Spleen (tissue), 7 donors: ENCODE data around the gene RSPH1.

Experiments
- POLR2A ChIP-seq, 3 donors: fragments of 450-650 bp; IDR thresholded peaks; one replicate each; pipeline ENCODE4 v1.5.1; 2017; ENCODE audit warnings: antibody characterized with exemption in 3 of 3, mild to moderate bottlenecking in 1 of 3
- POLR2AphosphoS5 ChIP-seq, 3 donors: sonication (generic); formaldehyde crosslinking; IDR thresholded peaks; one replicate each; pipeline ENCODE4 v1.5.1; 2017; ENCODE audit warnings: antibody characterized with exemption in 3 of 3
- TF ChIP-seq, protein P1 (sequence below), 11 experiments: fragments of 200-600 bp in 7 of 11; fragments of 450-650 bp in 4 of 11; sonication (generic) in 4 of 11; IDR thresholded peaks in 8 of 11; conservative IDR thresholded peaks in 3 of 11; 1 replicate in 7 of 11; 2 replicates in 4 of 11; pipeline versions ENCODE4 v1.4.0 to v1.8.0; 2016 to 2021; ENCODE audit warnings: antibody characterized with exemption in 11 of 11, inconsistent platforms in 4 of 11, mild to moderate bottlenecking in 1 of 11
- donor health status: DM: no; HTN: no; CAD: no; lungs with moderate emphysema.
- donor health status: DM: no; HTN: no; CAD: no.
- donor health status: DM: no; HTN: no; CAD: no.

DNA sequence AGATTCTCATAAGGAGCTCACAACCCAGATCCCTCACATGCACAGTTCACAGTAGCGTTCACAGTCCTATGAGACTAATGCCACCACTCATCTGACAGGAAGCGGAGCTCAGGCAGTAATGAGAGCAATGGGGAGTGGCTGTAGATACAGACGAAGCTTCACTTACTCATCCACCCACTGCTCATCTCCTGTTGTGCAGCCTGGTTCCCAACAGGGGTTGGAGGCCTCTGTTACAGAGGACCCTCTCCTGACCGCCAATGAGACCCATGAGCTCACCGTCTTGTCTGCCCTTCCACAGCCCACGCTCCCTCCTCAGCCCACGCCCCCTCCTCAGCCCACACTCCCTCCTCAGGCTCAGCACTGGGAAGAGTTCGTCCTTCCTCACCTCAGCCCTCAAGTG is 39.6 kb downstream of the RSPH1 start:
- TF ChIP-seq, protein P1, sequence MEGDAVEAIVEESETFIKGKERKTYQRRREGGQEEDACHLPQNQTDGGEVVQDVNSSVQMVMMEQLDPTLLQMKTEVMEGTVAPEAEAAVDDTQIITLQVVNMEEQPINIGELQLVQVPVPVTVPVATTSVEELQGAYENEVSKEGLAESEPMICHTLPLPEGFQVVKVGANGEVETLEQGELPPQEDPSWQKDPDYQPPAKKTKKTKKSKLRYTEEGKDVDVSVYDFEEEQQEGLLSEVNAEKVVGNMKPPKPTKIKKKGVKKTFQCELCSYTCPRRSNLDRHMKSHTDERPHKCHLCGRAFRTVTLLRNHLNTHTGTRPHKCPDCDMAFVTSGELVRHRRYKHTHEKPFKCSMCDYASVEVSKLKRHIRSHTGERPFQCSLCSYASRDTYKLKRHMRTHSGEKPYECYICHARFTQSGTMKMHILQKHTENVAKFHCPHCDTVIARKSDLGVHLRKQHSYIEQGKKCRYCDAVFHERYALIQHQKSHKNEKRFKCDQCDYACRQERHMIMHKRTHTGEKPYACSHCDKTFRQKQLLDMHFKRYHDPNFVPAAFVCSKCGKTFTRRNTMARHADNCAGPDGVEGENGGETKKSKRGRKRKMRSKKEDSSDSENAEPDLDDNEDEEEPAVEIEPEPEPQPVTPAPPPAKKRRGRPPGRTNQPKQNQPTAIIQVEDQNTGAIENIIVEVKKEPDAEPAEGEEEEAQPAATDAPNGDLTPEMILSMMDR (IDR thresholded peaks at IDR 0.05 in 8 of 11, conservative IDR thresholded peaks at IDR 0.05 in 3 of 11) = no peak
- no peak for TF ChIP-seq POLR2A (IDR thresholded peaks at IDR 0.05)
- no peak for TF ChIP-seq POLR2AphosphoS5 (IDR thresholded peaks at IDR 0.05)
